Memory B cell (primary cell): ENCODE results near the gene PACS1.
"Not testable (repeated sequence)": the region's sequence is repeated elsewhere in the genome, so short reads cannot be mapped to it uniquely, and the experiment has no call there.

Experiments used
- ATAC-seq: fragments of 150-1000 bp; cut with Tn5 transposase; 2 replicates; pipeline ENCODE4 v1.10.0; 2021; ENCODE audit warnings: low read depth, mild to moderate bottlenecking, moderate library complexity
- DNase-seq, 2 donors: peaks; one replicate each; pipeline ENCODE4 v3.0.0; 2022; ENCODE audit warnings: low spot score in 2 of 2
- H3K27ac Mint-ChIP-seq: one replicate; pipeline ENCODE4 v1.8.0; 2022; ENCODE audit warnings: mild to moderate bottlenecking, moderate library complexity, mixed read lengths
- H3K27me3 Mint-ChIP-seq: one replicate; pipeline ENCODE4 v1.8.0; 2022; ENCODE audit warnings: mixed read lengths
- H3K36me3 Mint-ChIP-seq: one replicate; pipeline ENCODE4 v1.8.0; 2022; ENCODE audit warnings: mild to moderate bottlenecking, mixed read lengths
- H3K4me1 Mint-ChIP-seq: one replicate; pipeline ENCODE4 v1.8.0; 2022; ENCODE audit warnings: mixed read lengths
- H3K4me3 Mint-ChIP-seq: one replicate; pipeline ENCODE4 v1.8.0; 2022; ENCODE audit warnings: mild to moderate bottlenecking, moderate library complexity, mixed read lengths
- H3K9me3 Mint-ChIP-seq: one replicate; pipeline ENCODE4 v1.8.0; 2022; ENCODE audit warnings: mixed read lengths

Gene PACS1

DNA sequence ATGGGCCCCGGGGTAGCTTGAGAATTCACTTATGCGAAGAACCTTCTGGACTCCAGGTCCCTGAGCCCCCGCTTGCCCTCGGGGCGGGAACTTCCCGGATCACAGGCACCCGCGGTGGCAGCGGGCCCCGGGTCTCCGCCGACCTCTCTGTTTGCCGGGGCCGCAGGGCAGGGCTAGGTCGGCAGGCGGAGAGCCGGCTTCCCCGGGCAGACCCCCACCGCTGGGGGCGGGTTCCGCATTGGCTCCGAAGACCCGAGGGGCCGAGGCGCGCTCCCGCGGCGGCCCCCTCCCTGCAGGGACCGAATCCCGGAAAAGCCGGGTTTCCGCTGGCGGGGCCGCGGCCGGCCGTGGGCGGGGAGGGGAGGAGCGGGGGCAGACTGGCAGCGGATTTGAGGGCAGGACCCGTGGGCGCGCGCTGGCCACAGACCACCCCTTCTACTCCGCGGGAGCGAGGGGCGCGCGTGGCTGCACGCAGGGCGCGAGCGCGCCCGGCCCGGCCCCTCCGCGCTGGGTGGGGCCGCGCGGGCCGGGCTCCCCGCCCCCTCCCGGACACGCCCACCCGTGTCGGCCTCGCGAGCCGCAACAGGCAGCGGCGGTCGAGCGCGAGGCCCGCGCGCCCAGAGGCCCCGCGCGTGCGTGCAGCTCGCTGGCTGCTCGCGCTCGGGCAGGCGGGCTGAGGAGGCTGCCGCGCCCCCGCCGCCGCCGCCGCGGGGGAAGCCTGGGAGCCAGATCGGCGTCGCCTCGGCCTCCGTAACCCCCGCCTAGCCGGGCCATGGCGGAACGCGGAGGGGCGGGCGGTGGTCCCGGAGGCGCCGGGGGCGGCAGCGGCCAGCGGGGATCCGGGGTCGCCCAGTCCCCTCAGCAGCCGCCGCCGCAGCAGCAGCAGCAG is at the start of gene PACS1:
TSS of gene PACS1 (plus strand) at position 558 of the 889 bp plus-strand sequence. CDS start at position 773, 215 bp downstream.
- peak within 1 kb of the TSS; percentile 96 for H3K27ac Mint-ChIP-seq
- ATAC-seq (peak; percentile 76), DNase-seq (peak; percentile 73 to 75)
- H3K27me3 Mint-ChIP-seq, result no peaks in the 10 kb centered on the region
- H3K4me3 Mint-ChIP-seq, result peak within 1 kb of the TSS; percentile 96
- peaks cover 33% of the 10 kb centered on the region for H3K36me3 Mint-ChIP-seq
- peaks cover 50% of the 10 kb centered on the region for H3K4me1 Mint-ChIP-seq
- no peaks in the 10 kb centered on the region for H3K9me3 Mint-ChIP-seq

DNA sequence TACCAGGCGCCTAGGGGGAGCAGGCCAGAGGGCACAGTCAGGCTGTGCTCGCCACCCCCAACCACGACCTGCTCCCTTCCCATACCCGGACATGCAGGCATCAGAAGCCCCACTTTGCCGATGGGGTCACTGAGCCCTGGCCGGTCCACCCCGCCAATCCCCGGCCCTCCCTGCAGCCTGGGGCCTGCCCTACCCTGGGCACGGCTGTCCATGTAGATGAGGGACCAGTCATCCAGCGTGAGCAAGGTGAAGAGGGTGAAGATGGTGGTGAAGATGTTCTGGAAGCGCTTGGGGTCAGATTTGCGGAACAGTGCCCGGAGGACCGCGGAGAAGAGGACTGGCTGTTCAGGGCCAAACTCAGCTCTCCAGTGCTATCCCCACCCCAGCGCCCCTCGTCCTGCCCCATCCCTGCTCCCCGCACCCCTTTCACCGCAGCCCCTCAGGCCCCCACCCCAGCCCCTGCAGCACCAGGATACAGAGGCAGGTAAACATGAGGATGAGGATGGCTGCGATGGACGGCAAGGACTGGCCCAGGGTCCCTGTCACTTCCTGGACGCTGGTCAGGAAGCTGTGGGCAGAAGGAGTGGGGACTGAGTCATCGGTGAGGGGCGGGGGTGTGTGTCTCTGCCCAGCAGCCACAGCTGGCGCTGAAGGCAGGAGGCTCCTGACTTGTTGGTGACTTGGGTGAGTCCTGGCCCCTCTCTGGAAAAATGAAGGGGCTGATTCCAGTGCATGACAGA is 49.3 kb upstream of the PACS1 start:
- DNase-seq (no peak), ATAC-seq (no peak)
- no peaks in the 10 kb centered on the region for H3K36me3 Mint-ChIP-seq
- peaks cover 9% of the 10 kb centered on the region for H3K27me3 Mint-ChIP-seq
- H3K4me3 Mint-ChIP-seq, result no peak overlapping the region
- H3K27ac Mint-ChIP-seq, result no peak overlapping the region
- peaks cover 10% of the 10 kb centered on the region for H3K4me1 Mint-ChIP-seq
- no peaks in the 10 kb centered on the region for H3K9me3 Mint-ChIP-seq

DNA sequence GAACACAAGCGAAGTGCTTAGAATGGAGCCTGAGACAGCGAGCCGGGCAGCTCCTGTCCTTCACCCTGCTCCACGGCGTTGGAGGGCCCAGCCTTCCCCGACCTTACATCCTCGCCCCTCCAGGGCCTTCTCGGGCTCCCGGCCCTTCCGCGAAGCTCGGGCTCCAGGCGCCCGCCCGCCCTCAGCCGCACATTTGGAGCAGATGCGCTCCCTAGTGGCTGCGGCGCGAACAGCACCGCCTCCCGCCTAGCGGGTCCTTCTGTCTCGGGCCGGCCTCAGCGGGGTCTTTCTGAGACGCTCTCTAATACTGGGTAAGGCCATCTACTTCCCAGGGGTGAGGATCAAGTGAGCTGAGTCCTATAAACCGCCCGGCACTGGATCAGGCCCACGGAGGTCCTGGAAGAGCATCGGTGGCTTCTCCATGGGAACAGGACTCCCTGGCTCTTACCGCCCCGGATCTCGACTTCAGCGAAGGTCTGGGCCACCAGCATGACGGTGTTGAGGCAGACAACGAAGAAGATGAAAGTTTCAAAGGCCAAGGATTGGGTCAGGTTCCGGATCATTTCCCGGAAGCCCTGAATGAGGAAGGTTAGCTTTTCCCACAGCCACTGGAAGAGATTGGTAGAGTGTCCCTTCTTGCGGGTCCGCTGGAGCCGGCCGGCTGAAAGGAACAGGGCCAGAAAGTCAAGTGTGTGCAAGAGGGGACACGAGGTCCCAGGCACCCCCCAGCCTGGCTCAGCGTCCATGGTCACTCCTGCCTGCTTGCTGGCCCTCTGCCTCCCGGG is 47.5 kb upstream of the PACS1 start:
- H3K27me3 Mint-ChIP-seq, result peaks cover 9% of the 10 kb centered on the region
- peak overlapping the region; percentile 39 for H3K4me3 Mint-ChIP-seq
- no peaks in the 10 kb centered on the region for H3K36me3 Mint-ChIP-seq
- H3K4me1 Mint-ChIP-seq, result peaks cover 8% of the 10 kb centered on the region
- ATAC-seq, result peak; percentile 93
- H3K27ac Mint-ChIP-seq, result no peak overlapping the region
- DNase-seq, result peak; percentile 79 to 93
- H3K9me3 Mint-ChIP-seq, result no peaks in the 10 kb centered on the region

DNA sequence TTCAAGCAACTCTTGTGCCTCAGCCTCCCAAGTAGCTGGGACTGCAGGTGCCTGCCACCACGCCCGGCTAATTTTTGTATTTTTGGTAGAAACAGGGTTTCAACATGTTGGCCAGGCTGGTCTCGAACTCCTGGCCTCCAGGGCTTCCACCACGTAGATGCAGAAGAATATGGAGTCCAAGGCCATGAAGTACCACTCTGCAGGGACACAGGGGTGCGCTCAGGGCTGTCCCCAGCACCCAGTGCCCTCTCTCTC is 47.0 kb upstream of the PACS1 start:
- ATAC-seq, H3K4me1 Mint-ChIP-seq, H3K27ac Mint-ChIP-seq, H3K27me3 Mint-ChIP-seq, H3K4me3 Mint-ChIP-seq, H3K36me3 Mint-ChIP-seq, H3K9me3 Mint-ChIP-seq, DNase-seq: not testable (repeated sequence)

DNA sequence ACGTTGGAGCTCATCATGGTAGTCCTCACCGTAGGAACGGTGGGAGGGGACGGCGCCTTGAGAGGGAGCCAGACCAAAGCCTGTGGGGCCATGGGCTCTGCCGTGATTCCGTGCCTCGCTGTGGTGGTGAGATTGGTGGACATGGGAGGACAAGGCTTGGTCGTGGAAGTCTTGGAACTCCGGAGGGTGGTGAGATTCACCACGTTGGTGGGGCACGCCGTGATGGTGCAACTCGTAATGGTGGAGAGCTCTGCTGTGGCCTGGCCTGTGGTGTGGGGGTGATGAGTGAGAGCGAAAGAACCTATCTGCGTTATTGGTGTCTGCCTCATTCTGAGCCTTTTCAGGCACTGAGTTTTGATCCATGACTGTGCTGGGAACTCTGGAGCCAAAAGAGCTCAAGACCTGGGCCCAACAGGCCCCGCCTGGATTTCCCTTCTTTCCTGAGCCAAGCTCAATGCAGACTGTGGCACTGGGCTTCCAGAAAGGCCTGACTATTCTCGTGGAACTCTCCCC is 44.0 kb upstream of the PACS1 start, which contains the start of gene CATSPER1:
TSS of gene CATSPER1 (minus strand) at position 463 of the 513 bp plus-strand sequence. CDS start at position 363, 100 bp downstream.
- H3K4me3 Mint-ChIP-seq, result no peak within 1 kb of the TSS

DNA sequence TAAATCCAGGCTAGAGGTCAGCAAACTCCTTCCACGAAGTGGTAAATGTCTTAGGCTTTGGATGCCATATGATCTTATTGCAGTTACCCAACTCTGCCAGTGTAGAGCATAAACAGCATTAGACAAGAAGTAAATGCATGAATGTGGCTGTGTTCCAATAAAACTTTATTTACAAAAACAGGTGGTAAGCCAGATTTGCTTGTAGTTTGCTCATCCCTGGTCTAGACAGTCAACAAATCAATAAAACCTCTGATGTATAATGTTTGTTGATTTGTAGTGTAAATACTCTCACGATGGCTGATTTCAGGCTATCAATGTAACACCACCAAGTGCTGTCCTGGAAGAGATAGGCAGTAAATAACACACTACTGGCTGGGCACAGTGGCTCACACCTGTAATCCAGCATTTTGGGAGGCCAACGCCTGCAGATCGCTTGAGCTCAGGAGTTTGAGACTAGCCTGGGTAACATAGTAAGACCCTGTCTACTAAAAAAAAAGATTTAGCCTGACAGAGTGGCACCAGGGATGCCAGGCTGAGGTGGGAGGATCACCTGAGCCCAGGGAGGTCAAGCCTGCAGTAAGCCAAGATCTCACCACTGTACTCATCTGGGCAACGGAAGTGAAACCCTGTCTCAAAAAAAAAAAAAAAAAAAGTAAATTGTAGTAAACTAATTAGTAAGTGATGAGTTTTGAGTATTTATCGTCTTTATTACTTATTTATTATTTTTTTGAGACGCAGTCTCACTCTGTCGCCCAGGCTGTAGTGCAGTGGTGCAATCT is 36.9 kb upstream of the PACS1 start:
- H3K4me1 Mint-ChIP-seq, result no peaks in the 10 kb centered on the region
- no peaks in the 10 kb centered on the region for H3K9me3 Mint-ChIP-seq
- H3K27me3 Mint-ChIP-seq, result peaks cover 5% of the 10 kb centered on the region
- no peak overlapping the region for H3K4me3 Mint-ChIP-seq
- ATAC-seq (peak; percentile 29), DNase-seq (no peak)
- no peak overlapping the region for H3K27ac Mint-ChIP-seq
- H3K36me3 Mint-ChIP-seq, result no peaks in the 10 kb centered on the region

More for the DNA sequence above, 44.0 kb upstream of the PACS1 start, which contains the start of gene CATSPER1:
- no peak for ATAC-seq
- H3K27me3 Mint-ChIP-seq, result peaks cover 6% of the 10 kb centered on the region
- peaks cover 4% of the 10 kb centered on the region for H3K4me1 Mint-ChIP-seq
- no peak within 1 kb of the TSS for H3K27ac Mint-ChIP-seq
- no peaks in the 10 kb centered on the region for H3K36me3 Mint-ChIP-seq
- no peak for DNase-seq
- H3K9me3 Mint-ChIP-seq, result no peaks in the 10 kb centered on the region

DNA sequence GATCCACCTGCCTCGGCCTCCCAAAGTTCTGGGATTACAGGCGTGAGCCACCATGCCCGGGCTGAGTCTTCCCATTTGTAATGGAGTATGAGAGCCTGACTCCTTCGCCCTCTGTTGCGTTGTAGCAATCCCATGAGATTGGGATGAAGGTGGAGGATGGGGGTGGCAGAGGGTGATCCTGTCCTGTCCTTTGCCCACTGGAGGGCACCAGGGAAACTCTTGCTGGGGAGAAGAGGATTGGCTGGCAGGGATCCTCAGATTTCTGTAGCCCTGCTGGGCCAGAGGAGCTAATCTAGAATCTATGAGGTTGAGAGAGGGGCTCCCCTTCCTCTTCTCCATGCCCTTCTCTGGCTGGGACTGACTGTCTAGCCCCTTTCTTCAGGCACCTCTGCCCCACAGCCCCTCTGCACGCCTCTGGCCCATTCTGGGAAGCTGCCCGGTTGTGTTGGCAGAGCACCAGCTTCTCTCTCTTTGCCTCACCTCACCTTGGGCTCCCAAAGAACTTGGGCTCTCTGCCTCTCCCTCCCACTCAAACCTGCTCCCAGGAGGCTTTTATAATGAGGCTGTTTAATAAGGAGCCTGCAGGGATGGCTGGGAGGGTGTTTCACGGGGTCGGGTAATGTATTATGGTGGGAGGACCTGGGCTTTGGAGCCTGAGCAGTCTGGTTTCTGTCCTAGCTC is 34.3 kb upstream of the PACS1 start:
- Mint-ChIP-seq H3K4me3 (no peak overlapping the region), H3K27me3 (peaks cover 5% of the 10 kb centered on the region), H3K36me3 (no peaks in the 10 kb centered on the region), H3K27ac (no peak overlapping the region), H3K4me1 (no peaks in the 10 kb centered on the region), H3K9me3 (no peaks in the 10 kb centered on the region)
- no peak for ATAC-seq
- DNase-seq, result no peak

DNA sequence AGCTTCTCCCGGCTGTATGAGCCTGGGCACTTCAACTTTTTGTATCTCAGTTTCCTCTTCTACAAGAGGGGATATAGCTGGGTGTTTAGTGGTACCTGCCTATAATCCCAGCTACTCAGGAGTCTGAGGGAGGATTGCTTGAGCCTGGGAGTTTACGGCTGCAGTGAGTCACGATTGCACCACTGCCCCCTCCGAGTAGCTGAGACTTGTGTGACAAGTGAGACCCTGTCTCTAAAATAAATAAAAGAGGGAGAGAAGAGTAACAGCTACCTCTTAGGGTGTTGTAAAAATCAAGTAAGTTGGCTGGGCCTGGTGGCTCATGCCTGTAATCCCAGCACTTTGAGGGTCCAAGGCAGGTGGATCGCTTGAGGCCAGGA is 33.8 kb upstream of the PACS1 start:
- peaks cover 5% of the 10 kb centered on the region for H3K27me3 Mint-ChIP-seq
- no peaks in the 10 kb centered on the region for H3K9me3 Mint-ChIP-seq
- no peak for DNase-seq
- no peak for ATAC-seq
- no peaks in the 10 kb centered on the region for H3K36me3 Mint-ChIP-seq
- H3K4me1 Mint-ChIP-seq, result no peaks in the 10 kb centered on the region
- H3K27ac Mint-ChIP-seq, result no peak overlapping the region
- H3K4me3 Mint-ChIP-seq, result no peak overlapping the region

DNA sequence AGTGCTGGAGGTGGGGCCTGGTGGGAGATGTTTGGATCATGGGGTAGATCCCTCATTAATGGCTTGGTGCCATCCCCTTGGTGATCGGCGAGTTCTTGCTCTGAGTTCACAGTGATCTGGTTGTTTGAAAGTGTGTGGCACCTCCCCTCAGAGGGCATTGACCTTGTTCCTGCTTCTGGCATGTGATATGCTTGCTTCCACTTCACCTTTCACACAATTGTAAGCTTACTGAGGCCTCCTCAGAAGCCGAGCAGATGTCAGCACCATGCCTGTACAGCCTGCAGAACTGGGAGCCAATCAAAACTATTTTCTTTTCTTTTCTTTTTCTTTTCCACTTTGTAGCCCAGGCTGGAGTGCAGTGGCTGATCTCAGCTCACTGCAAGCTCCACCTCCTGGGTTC is 32.7 kb upstream of the PACS1 start:
- no peaks in the 10 kb centered on the region for H3K36me3 Mint-ChIP-seq
- DNase-seq (no peak), ATAC-seq (no peak)
- H3K27ac Mint-ChIP-seq, result no peak overlapping the region
- peaks cover 5% of the 10 kb centered on the region for H3K27me3 Mint-ChIP-seq
- no peaks in the 10 kb centered on the region for H3K4me1 Mint-ChIP-seq
- H3K4me3 Mint-ChIP-seq, result no peak overlapping the region
- no peaks in the 10 kb centered on the region for H3K9me3 Mint-ChIP-seq

DNA sequence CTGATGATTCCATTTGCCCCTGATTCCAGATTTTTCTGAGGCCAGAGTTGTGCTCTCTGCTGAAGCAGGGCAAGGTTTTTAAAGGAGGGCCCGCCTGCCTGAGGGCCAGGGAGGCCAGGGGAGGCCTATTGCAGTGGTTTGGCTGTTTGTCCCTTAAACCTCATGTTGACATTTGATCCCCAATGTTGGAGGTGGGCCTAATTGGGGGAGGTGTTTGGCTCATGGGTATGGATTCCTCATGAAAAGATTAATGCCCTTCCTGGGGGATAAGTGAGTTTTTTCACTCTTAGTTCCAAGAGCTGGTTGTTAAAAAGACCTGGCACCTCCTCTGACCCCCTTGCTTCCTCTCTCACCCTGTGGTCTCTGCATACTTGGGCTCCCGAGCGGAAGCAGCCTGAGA is 30.3 kb upstream of the PACS1 start:
- Mint-ChIP-seq H3K4me3 (no peak overlapping the region), H3K27ac (no peak overlapping the region), H3K4me1 (peaks cover 2% of the 10 kb centered on the region), H3K27me3 (peaks cover 3% of the 10 kb centered on the region), H3K36me3 (no peaks in the 10 kb centered on the region), H3K9me3 (no peaks in the 10 kb centered on the region)
- DNase-seq (no peak), ATAC-seq (no peak)

DNA sequence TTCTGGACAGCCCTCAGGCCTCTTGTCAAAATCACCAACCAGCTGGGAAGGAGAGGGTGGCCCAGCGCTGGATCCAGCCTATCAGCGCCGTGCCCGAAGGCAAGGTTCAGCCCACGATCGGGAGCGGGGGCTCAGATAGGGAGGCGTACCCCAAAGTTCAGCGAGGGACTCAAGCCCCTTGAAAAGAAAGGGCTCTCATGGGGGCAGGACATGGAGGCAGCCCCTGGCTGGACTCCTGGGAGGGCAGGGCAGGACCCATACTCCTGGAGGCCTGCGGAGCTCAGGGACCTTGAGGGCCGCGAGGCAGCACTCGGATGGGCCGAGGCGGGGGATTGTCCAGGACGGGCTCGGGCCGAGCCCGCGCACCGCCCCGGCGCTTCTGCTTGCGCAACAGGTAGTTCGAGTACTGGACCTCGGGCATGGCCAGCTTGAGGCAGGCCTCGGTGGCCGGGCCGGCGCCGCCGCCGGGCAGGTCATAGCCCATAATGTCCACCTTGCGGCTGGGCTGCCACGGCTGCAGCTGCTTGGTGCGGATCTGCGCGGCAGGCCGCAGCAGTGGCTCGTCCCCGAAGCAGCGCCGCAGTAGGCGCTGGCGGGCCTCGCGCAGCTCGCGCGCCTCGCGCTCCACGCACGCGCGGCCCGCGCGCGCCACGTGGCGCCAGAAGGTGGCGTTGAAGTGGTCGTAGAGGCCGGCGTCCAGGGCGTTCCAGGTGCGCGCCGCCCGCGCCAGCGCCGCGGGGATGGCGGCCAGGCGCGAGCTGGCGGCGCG is 27.7 kb upstream of the PACS1 start:
- H3K4me3 Mint-ChIP-seq, result no peak overlapping the region
- H3K4me1 Mint-ChIP-seq, result peaks cover 5% of the 10 kb centered on the region
- no peaks in the 10 kb centered on the region for H3K9me3 Mint-ChIP-seq
- H3K27me3 Mint-ChIP-seq, result no peaks in the 10 kb centered on the region
- DNase-seq (no peak), ATAC-seq (no peak)
- no peaks in the 10 kb centered on the region for H3K36me3 Mint-ChIP-seq
- H3K27ac Mint-ChIP-seq, result no peak overlapping the region
